Fibroblast of lung (primary cell): ENCODE measurements around the gene LRIT1. TPM values are rescaled to one million over a fixed set of nuclear protein-coding genes. Genes with fewer than 3 reads are reported as not detected.

Experiments used
- DNase-seq, 2 donors: peaks; one replicate each; pipeline versions ENCODE4 v3.0.0 to v3.0.0-alpha.2; 2010; ENCODE audit warnings: low read depth in 2 of 2
- H2AFZ ChIP-seq: 2 replicates; pipeline ENCODE4 v1.5.1; 2012; ENCODE audit warnings: low read length, control low read depth, inconsistent platforms
- H3K27ac ChIP-seq: 2 replicates; pipeline ENCODE4 v1.5.1; 2011; ENCODE audit warnings: low read length, control low read depth; ENCODE audit not compliant: insufficient read depth
- H3K27me3 ChIP-seq: 2 replicates; pipeline ENCODE4 v1.5.1; 2011; ENCODE audit warnings: mild to moderate bottlenecking, low read length; ENCODE audit not compliant: control insufficient read depth, insufficient read depth
- H3K36me3 ChIP-seq: 2 replicates; pipeline ENCODE4 v1.5.1; 2011; ENCODE audit warnings: low read length; ENCODE audit not compliant: control insufficient read depth, insufficient read depth
- H3K4me1 ChIP-seq: 2 replicates; pipeline ENCODE4 v1.5.1; 2011; ENCODE audit warnings: low read length; ENCODE audit not compliant: control insufficient read depth, insufficient read depth; ENCODE audit errors: extremely low read depth
- H3K4me2 ChIP-seq: 2 replicates; pipeline ENCODE4 v1.5.1; 2011; ENCODE audit warnings: low read length, control low read depth; ENCODE audit not compliant: insufficient read depth; ENCODE audit errors: extremely low read depth
- H3K4me3 ChIP-seq, 4 experiments: fragments of 200-600 bp in 1 of 4; sonication (generic) in 1 of 4; replicated peaks in 1 of 4; 2 replicates each; pipeline ENCODE4 v1.5.1; 2011 to 2016; ENCODE audit warnings: low read length in 4 of 4, low read depth in 3 of 4, mild to moderate bottlenecking in 3 of 4, control low read depth in 2 of 4, inconsistent platforms in 1 of 4, mixed read lengths in 1 of 4; ENCODE audit not compliant: insufficient read depth in 1 of 4; ENCODE audit errors: control extremely low read depth in 1 of 4
- H3K79me2 ChIP-seq: 2 replicates; pipeline ENCODE4 v1.5.1; 2012; ENCODE audit warnings: mild to moderate bottlenecking, low read length, inconsistent platforms; ENCODE audit not compliant: control insufficient read depth, insufficient read depth
- H3K9ac ChIP-seq: 2 replicates; pipeline ENCODE4 v1.5.1; 2011; ENCODE audit warnings: mild to moderate bottlenecking, low read length, control low read depth; ENCODE audit not compliant: insufficient read depth
- H3K9me3 ChIP-seq: 2 replicates; pipeline ENCODE4 v1.5.1; 2012; ENCODE audit warnings: low read depth, low read length; ENCODE audit not compliant: control insufficient read depth, insufficient read depth
- H4K20me1 ChIP-seq: 2 replicates; pipeline ENCODE4 v1.5.1; 2011; ENCODE audit warnings: low read length; ENCODE audit not compliant: control insufficient read depth, insufficient read depth; ENCODE audit errors: extremely low read depth
- EZH2 ChIP-seq: IDR thresholded peaks from 2 replicates; pipeline ENCODE4 v1.5.1; 2012; ENCODE audit warnings: low read length, control low read depth, mild to moderate bottlenecking; ENCODE audit errors: missing control alignments
- polyA plus RNA-seq, 2 donors: library from polyadenylated mRNA; depleted of rRNA in 1 of 2; stranded (reverse) in 1 of 2; unstranded in 1 of 2; fragments of >200 nt; gene quantifications; 2 replicates each; pipeline ENCODE4 v1.2.1, GENCODE V29; 2011 to 2012; ENCODE audit warnings: missing spikeins in 1 of 2
- total RNA-seq: library from RNA; depleted of rRNA; stranded (reverse); fragments of >200 nt; gene quantifications from 2 replicates; pipeline ENCODE4 v1.2.1, GENCODE V29; 2014
- TF ChIP-seq, protein P1 (sequence below), 2 donors: IDR thresholded peaks in 1 of 2; conservative IDR thresholded peaks in 1 of 2; 1 replicate in 1 of 2; 2 replicates in 1 of 2; pipeline ENCODE4 v1.5.1; 2011 to 2012; ENCODE audit warnings: low read length in 2 of 2, control low read depth in 1 of 2, inconsistent platforms in 1 of 2, low read depth in 1 of 2, mild to moderate bottlenecking in 1 of 2

Gene LRIT1
- total and polyA plus RNA-seq, 2 donors (not counting 1 experiment from before 2014, with no cell fraction given), result not detected

GRCh38 chr10:84258034-84258695 is 16.8 kb upstream of the LRIT1 start:
- no peaks in the 10 kb centered on the region for H3K9me3 ChIP-seq
- no peak for DNase-seq
- no peak overlapping the region for H3K4me2 ChIP-seq
- H3K4me1 ChIP-seq, result no peaks in the 10 kb centered on the region
- no peak overlapping the region for H2AFZ ChIP-seq
- TF ChIP-seq EZH2, result no peak
- TF ChIP-seq, protein P1, sequence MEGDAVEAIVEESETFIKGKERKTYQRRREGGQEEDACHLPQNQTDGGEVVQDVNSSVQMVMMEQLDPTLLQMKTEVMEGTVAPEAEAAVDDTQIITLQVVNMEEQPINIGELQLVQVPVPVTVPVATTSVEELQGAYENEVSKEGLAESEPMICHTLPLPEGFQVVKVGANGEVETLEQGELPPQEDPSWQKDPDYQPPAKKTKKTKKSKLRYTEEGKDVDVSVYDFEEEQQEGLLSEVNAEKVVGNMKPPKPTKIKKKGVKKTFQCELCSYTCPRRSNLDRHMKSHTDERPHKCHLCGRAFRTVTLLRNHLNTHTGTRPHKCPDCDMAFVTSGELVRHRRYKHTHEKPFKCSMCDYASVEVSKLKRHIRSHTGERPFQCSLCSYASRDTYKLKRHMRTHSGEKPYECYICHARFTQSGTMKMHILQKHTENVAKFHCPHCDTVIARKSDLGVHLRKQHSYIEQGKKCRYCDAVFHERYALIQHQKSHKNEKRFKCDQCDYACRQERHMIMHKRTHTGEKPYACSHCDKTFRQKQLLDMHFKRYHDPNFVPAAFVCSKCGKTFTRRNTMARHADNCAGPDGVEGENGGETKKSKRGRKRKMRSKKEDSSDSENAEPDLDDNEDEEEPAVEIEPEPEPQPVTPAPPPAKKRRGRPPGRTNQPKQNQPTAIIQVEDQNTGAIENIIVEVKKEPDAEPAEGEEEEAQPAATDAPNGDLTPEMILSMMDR (conservative IDR thresholded peaks at IDR 0.05 in 1 of 2, IDR thresholded peaks at IDR 0.05 in 1 of 2; ENCODE audit: low read depth in 1 of 2, low read length in 2 of 2), result no peak
- no peaks in the 10 kb centered on the region for H4K20me1 ChIP-seq
- H3K4me3 ChIP-seq, result no peak overlapping the region
- H3K27ac ChIP-seq, result no peak overlapping the region
- H3K36me3 ChIP-seq, result no peaks in the 10 kb centered on the region
- H3K27me3 ChIP-seq, result peaks cover 9% of the 10 kb centered on the region
- H3K79me2 ChIP-seq, result no peaks in the 10 kb centered on the region
- H3K9ac ChIP-seq, result no peak overlapping the region

GRCh38 chr10:84257343-84258020 is 16.1 kb upstream of the LRIT1 start:
- H3K9me3 ChIP-seq, result no peaks in the 10 kb centered on the region
- no peak overlapping the region for H3K27ac ChIP-seq
- no peaks in the 10 kb centered on the region for H4K20me1 ChIP-seq
- H3K4me2 ChIP-seq, result no peak overlapping the region
- TF ChIP-seq, protein P1 (conservative IDR thresholded peaks at IDR 0.05 in 1 of 2, IDR thresholded peaks at IDR 0.05 in 1 of 2; ENCODE audit: low read depth in 1 of 2, low read length in 2 of 2), result no peak
- TF ChIP-seq EZH2, result no peak
- H3K9ac ChIP-seq, result no peak overlapping the region
- H3K27me3 ChIP-seq, result peaks cover 9% of the 10 kb centered on the region
- DNase-seq, result no peak
- no peak overlapping the region for H3K4me3 ChIP-seq
- no peak overlapping the region for H2AFZ ChIP-seq
- H3K36me3 ChIP-seq, result no peaks in the 10 kb centered on the region
- H3K79me2 ChIP-seq, result no peaks in the 10 kb centered on the region
- no peaks in the 10 kb centered on the region for H3K4me1 ChIP-seq

GRCh38 chr10:84256510-84257342 is 15.4 kb upstream of the LRIT1 start:
- Histone ChIP-seq H2AFZ (no peak overlapping the region), H3K4me1 (no peaks in the 10 kb centered on the region), H3K9ac (no peak overlapping the region), H4K20me1 (no peaks in the 10 kb centered on the region), H3K27ac (no peak overlapping the region), H3K4me3 (no peak overlapping the region), H3K27me3 (peaks cover 9% of the 10 kb centered on the region), H3K9me3 (no peaks in the 10 kb centered on the region), H3K36me3 (no peaks in the 10 kb centered on the region), H3K79me2 (no peaks in the 10 kb centered on the region), H3K4me2 (no peak overlapping the region)
- no peak for TF ChIP-seq EZH2
- TF ChIP-seq, protein P1 (conservative IDR thresholded peaks at IDR 0.05 in 1 of 2, IDR thresholded peaks at IDR 0.05 in 1 of 2; ENCODE audit: low read depth in 1 of 2, low read length in 2 of 2), result peak; percentile 43 to 69
- peak; percentile 25 to 44 for DNase-seq
